Esophagus muscularis mucosa (tissue), 3 donors: Measurements from ENCODE around the gene KCNQ2.

ENCODE experiments used
- CTCF ChIP-seq, 3 experiments: fragments of 200-600 bp in 2 of 3; fragments of 450-650 bp in 1 of 3; sonication (generic) in 2 of 3; IDR thresholded peaks; one replicate each; pipeline ENCODE4 v1.5.1; 2017 to 2019; ENCODE audit warnings: antibody characterized with exemption in 3 of 3, mild to moderate bottlenecking in 2 of 3, moderate library complexity in 1 of 3
- POLR2A ChIP-seq: fragments of 450-650 bp; IDR thresholded peaks from one replicate; pipeline ENCODE4 v1.6.1; 2017; ENCODE audit warnings: antibody characterized with exemption, moderate library complexity, mild to moderate bottlenecking, low read depth

GRCh38 chr20:63520504-63520933, 48.1 kb upstream of the KCNQ2 start, which contains the start of gene PPDPF:
- no peak for TF ChIP-seq CTCF (IDR thresholded peaks at IDR 0.05)
- peak; percentile 86 for TF ChIP-seq POLR2A
